Skin of body (tissue), 2 donors: Measurements from ENCODE around the gene NAB2. TPM values are rescaled to one million over a fixed set of nuclear protein-coding genes. Genes with fewer than 3 reads are reported as not detected.
"Not testable (repeated sequence)": the region's sequence is repeated elsewhere in the genome, so short reads cannot be mapped to it uniquely, and the experiment has no call there.

Source experiments
- DNase-seq: peaks from one replicate; lab custom pipeline; 2025; lab: John Stamatoyannopoulos, UW
- total RNA-seq: library from RNA; depleted of rRNA; stranded (reverse); fragments of >200 nt; gene quantifications from one replicate; pipeline ENCODE4 v1.2.3, GENCODE V29; 2014

The NAB2 gene
- total RNA-seq, 1 donor from 2014 or later = 35.7 TPM

- peak; percentile 85 for DNase-seq
Observed at GRCh38 chr12:57069523-57069922, 19.4 kb upstream of the NAB2 start.

DNA sequence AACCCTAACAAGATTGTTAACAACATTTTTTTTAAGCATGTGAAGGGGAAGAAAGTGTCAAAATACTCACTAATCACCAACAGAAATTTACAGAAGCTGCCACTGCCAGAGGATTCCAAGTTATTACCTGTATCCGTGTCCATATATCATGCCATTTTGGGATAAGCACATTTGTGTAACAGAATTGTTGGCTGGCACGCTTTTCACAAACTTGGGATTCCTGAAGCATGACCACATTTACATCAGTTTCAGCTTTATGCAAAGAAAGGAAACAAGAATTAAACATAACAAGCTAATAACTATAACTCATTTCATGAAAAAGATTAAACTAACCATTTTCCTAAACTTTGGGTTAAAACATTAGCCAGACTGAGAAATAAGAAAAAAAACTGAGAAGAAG, 16.3 kb upstream of the NAB2 start:
- peak; percentile 57 for DNase-seq

GRCh38 chr12:57073566-57074450, 15.1 kb upstream of the NAB2 start:
- DNase-seq = not testable (repeated sequence)

DNA sequence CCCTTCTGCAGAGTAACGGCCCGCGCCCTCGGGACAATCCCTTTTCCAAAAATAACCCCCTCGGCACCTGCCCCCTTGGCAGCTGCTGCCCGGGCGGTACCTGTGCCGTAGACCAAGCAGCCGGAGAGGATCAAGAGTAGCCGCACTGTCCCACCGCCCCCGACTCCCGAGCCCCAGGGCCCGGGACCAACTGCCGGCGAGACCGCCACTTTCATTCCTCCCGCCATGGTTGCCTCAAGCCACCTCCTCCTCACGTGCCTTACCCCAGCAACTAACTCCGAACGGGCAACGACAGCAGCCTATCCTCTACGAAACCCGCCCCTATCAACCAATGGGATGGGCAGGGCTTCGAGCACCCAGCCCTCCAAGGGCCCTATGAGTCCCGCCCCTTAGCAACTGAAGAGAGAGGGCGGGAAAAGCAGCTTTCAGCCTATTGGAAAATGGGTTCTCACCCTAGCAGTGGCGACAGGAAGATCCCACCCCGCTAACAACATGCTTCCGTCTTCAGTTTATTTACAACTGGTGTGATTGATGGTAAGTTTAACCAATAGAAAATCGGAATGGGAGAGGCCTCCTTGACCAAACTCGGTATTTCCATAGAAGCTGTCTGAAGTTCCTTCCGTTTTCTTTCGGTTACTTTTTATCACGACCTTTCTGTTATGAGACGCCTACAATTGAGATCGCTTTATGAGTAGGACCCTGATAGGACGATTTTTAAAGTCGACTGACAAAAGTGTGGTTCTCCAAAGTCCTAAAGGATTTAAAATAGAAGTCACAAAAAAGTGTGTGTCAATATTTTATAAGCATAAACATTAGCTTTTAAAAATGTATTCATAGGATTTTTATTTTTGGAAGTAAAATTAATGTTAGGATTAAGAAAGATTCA, 10.2 kb upstream of the NAB2 start, which contains the start of gene NEMP1:
NEMP1 (minus strand) TSS at position 273 of the 886 bp plus-strand sequence; CDS start at position 227, 46 bp downstream.
- peak; percentile 100 for DNase-seq

- no peak for DNase-seq
Observed at GRCh38 chr12:57079821-57080220, 9.1 kb upstream of the NAB2 start.

DNA sequence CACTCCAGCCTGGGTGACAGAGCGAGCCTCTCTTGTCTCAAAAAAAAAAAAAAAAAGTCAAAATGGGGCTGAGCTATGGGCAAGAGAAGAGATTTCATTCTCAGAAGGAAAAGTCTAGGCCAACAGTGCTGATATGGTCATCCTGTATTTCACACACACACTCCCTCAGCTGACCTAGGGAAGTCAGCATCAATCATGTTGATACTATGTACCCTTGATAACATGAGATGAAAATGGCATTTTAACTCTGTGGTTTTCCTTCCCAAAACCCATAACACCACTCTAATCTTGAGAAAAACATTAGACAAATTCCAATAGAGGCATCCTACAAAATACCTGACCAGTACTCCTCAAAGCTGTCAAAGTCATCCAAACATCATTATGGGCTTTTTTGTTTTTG, 8.1 kb upstream of the NAB2 start:
- DNase-seq = no peak

- peak; percentile 87 for DNase-seq
Observed at GRCh38 chr12:57085999-57086492, 2.9 kb upstream of the NAB2 start.

GRCh38 chr12:57086493-57087009, 2.4 kb upstream of the NAB2 start:
- DNase-seq = peak; percentile 87

- peak; percentile 90 for DNase-seq
Observed at GRCh38 chr12:57087010-57087690, 1.8 kb upstream of the NAB2 start.

- DNase-seq = peak; percentile 97
Observed at GRCh38 chr12:57087691-57088353, 1.1 kb upstream of the NAB2 start.

- DNase-seq = peak; percentile 51
Observed at GRCh38 chr12:57089271-57090245, 644 bp downstream of the NAB2 start.

DNA sequence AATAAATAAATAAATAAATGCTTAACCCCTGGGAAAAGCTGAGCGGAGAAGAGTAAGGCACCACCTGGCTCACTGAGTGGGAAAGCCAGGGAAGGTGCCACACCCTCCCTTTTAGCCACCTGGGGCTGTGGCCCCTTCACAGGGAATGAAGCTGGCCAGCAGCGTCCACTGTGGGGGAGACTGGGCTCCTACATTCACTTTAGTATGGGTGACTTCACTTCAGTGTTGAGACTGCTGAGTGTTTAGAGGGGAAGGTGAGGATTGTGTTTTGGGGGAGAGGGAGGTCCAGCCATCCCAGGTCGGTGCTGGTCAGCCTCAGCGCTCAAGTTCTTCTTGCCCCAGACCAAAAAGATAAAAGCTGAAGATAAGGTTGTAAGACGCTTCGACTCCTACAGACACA, 1.6 kb downstream of the NAB2 start:
- no peak for DNase-seq

GRCh38 chr12:57090924-57091637, 2.2 kb downstream of the NAB2 start:
- DNase-seq = no peak

DNA sequence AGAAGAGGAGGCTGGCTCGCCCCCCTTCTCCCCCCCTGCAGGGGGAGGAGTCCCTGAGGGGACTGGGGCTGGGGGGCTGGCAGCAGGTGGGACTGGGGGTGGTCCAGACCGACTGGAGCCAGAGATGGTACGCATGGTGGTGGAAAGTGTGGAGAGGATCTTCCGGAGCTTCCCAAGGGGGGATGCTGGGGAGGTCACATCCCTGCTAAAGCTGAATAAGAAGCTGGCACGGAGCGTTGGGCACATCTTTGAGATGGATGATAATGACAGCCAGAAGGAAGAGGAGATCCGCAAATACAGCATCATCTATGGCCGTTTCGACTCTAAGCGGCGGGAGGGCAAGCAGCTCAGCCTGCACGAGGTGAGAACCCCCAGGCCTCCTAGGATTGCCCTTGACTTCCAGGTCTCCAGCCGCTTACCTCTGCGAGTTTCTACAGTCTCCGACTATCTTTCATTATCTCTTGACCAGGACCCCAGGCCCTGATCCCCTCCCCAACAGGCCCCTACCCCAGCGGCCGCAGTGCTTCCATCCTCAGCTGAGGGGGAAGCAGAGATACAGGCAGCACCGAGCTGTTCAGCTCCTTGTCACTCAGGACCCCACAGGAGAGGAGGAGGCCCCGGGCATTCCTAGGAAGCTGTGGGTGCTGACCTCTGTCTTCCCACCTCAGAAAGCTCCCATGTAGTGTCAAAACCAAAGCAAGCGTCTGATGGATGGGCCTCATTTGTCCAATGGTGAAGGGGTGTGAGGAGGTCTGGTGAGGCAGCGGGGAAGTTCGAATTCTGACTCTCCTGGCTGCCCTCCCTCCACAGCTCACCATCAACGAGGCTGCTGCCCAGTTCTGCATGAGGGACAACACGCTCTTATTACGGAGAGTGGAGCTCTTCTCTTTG, 3.0 kb downstream of the NAB2 start:
- no peak for DNase-seq

GRCh38 chr12:57092529-57092862, 3.6 kb downstream of the NAB2 start:
- no peak for DNase-seq

- no peak for DNase-seq
Observed at GRCh38 chr12:57092876-57093414, 4.0 kb downstream of the NAB2 start.

DNA sequence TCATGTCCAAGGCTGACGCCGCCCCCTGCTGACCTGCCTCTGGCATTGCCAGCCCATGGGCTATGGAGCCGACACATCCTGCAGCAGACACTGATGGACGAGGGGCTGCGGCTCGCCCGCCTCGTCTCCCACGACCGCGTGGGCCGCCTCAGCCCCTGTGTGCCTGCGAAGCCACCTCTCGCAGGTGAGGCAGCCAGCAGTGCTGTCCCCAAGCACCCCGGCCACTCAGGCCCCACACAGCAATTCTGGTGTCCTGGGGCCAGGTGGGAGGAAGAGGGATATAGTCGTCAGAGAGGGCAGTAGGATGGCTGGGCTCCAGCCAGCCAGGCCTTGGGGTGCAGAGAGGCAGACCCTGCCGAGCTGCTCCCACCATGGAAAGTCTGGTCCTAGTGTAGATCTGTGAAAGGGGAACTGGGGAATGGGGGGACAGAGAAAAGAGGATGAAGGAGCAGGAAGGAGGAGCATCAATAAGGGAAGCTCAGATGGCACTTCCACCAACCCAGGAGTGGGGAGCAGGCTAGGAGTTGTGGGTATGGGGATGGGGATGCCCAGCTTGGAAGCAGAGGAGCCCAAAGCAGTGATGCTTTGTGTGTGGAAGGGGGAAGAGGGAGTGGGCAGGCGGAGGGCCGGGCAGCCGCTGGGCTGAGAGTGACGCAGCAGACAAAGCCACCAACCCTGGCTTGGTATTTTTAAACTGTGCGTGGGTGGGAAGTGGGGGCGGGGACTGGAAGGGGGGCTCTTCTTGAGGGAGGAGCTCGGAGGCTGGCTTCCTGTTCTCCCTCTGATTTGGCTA, 4.7 kb downstream of the NAB2 start:
- peak; percentile 41 for DNase-seq
